Measurements from ENCODE around the gene YAE1.
"Not testable (repeated sequence)": the region's sequence is repeated elsewhere in the genome, so short reads cannot be mapped to it uniquely, and the experiment has no call there.

The YAE1 gene

GRCh38 chr7:39566023-39566921 lies at the start of gene YAE1:
TSS of gene YAE1 (plus strand) at chr7:39566404. CDS start at chr7:39566419, 15 bp downstream.
- DNase-seq: peak; percentile 79

GRCh38 chr7:39516498-39516897 lies 49.7 kb upstream of the YAE1 start:
- DNase-seq: no peak

GRCh38 chr7:39517240-39517639 lies 49.0 kb upstream of the YAE1 start:
- no peak for DNase-seq

GRCh38 chr7:39525926-39526325 lies 40.3 kb upstream of the YAE1 start:
- no peak for DNase-seq

- DNase-seq: no peak
Observed at GRCh38 chr7:39526666-39527065, 39.5 kb upstream of the YAE1 start.

- DNase-seq: no peak
Observed at GRCh38 chr7:39527296-39527695, 38.9 kb upstream of the YAE1 start.

- no peak for DNase-seq
Observed at GRCh38 chr7:39527951-39528350, 38.3 kb upstream of the YAE1 start.

GRCh38 chr7:39528849-39529248 lies 37.4 kb upstream of the YAE1 start:
- DNase-seq: no peak

GRCh38 chr7:39529582-39529981 lies 36.6 kb upstream of the YAE1 start:
- no peak for DNase-seq

GRCh38 chr7:39530971-39531370 lies 35.2 kb upstream of the YAE1 start:
- no peak for DNase-seq

- no peak for DNase-seq
Observed at GRCh38 chr7:39531818-39532217, 34.4 kb upstream of the YAE1 start.

GRCh38 chr7:39532832-39533231 lies 33.4 kb upstream of the YAE1 start:
- no peak for DNase-seq

- no peak for DNase-seq
Observed at GRCh38 chr7:39534599-39534998, 31.6 kb upstream of the YAE1 start.

GRCh38 chr7:39535064-39535463 lies 31.1 kb upstream of the YAE1 start:
- DNase-seq: no peak

GRCh38 chr7:39535720-39536119 lies 30.5 kb upstream of the YAE1 start:
- no peak for DNase-seq

GRCh38 chr7:39536951-39537350 lies 29.3 kb upstream of the YAE1 start:
- no peak for DNase-seq

GRCh38 chr7:39539816-39540215 lies 26.4 kb upstream of the YAE1 start:
- no peak for DNase-seq

GRCh38 chr7:39540320-39540719 lies 25.9 kb upstream of the YAE1 start:
- no peak for DNase-seq

GRCh38 chr7:39541511-39541910 lies 24.7 kb upstream of the YAE1 start:
- DNase-seq: no peak

GRCh38 chr7:39544774-39545173 lies 21.4 kb upstream of the YAE1 start:
- not testable (repeated sequence) for DNase-seq

GRCh38 chr7:39547336-39547735 lies 18.9 kb upstream of the YAE1 start:
- no peak for DNase-seq

GRCh38 chr7:39550411-39550810 lies 15.8 kb upstream of the YAE1 start:
- no peak for DNase-seq

- DNase-seq: no peak
Observed at GRCh38 chr7:39553436-39553835, 12.8 kb upstream of the YAE1 start.

- DNase-seq: no peak
Observed at GRCh38 chr7:39554583-39555165, 11.5 kb upstream of the YAE1 start.

- DNase-seq: no peak
Observed at GRCh38 chr7:39557222-39557621, 9.0 kb upstream of the YAE1 start.

All from CD4-positive, alpha-beta T cell treated with Interleukin-4 for 4 hours (primary cell).